ENCODE data around the gene ZNF207.

GRCh38 chr17:32398946-32399345, 49.0 kb downstream of the ZNF207 start:
- TF ChIP-seq TBP (IDR thresholded peaks at IDR 0.05; ENCODE audit: low read depth, low read length) (no peak), EP300 (IDR thresholded peaks at IDR 0.05; ENCODE audit: borderline replicate concordance in 1 of 2, low read depth in 2 of 2, low read length in 2 of 2) (no peak), BACH1 (IDR thresholded peaks at IDR 0.05; ENCODE audit: low read length) (no peak), ASH2L (IDR thresholded peaks at IDR 0.05; ENCODE audit: low read length) (no peak), SP4 (IDR thresholded peaks at IDR 0.05; ENCODE audit: low read length) (no peak), YY1 (IDR thresholded peaks at IDR 0.05; ENCODE audit: low read depth, low read length) (no peak), CTCF (IDR thresholded peaks at IDR 0.05; ENCODE audit: control extremely low read depth in 1 of 3, insufficient read depth in 1 of 3, low read depth in 1 of 3, low read length in 3 of 3) (no peak), POLR2A (IDR thresholded peaks at IDR 0.05; ENCODE audit: control extremely low read depth in 1 of 2, low read depth in 2 of 2, low read length in 2 of 2) (no peak), POLR2AphosphoS5 (IDR thresholded peaks at IDR 0.05; ENCODE audit: low read depth, low read length) (no peak), GTF2F1 (IDR thresholded peaks at IDR 0.05; ENCODE audit: borderline replicate concordance, low read depth, low read length) (no peak)
- TF ChIP-seq, protein P1, sequence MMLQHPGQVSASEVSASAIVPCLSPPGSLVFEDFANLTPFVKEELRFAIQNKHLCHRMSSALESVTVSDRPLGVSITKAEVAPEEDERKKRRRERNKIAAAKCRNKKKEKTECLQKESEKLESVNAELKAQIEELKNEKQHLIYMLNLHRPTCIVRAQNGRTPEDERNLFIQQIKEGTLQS (IDR thresholded peaks at IDR 0.05; ENCODE audit: insufficient read depth, low read depth, low read length), result no peak
